MM.1S (cell line): ENCODE data around the gene CALB2.

ENCODE experiments used
- DNase-seq: peaks from one replicate; pipeline ENCODE4 v3.0.0-alpha.2; 2015
- H2AFZ ChIP-seq: fragments of 300-600 bp; sonication (generic); 2 replicates; pipeline ENCODE4 v1.6.0; 2016; ENCODE audit warnings: antibody characterized with exemption, low read length
- H3F3A ChIP-seq: fragments of 300-600 bp; sonication (generic); 2 replicates; pipeline ENCODE4 v1.6.1; 2016; ENCODE audit warnings: mild to moderate bottlenecking, antibody characterized with exemption, low read length, moderate library complexity, mixed read lengths; ENCODE audit not compliant: insufficient read depth
- H3K27ac ChIP-seq: fragments of 300-600 bp; sonication (generic); 2 replicates; pipeline ENCODE4 v1.5.1; 2016; ENCODE audit warnings: mild to moderate bottlenecking, low read length
- H3K27me3 ChIP-seq: fragments of 300-600 bp; sonication (generic); replicated peaks from 2 replicates; pipeline ENCODE4 v1.6.0; 2016; ENCODE audit warnings: low read length; ENCODE audit not compliant: insufficient read depth
- H3K36me3 ChIP-seq: fragments of 300-600 bp; sonication (generic); replicated peaks from 2 replicates; pipeline ENCODE4 v1.6.1; 2016; ENCODE audit warnings: mild to moderate bottlenecking, low read length, mixed read lengths; ENCODE audit not compliant: insufficient read depth
- H3K4me1 ChIP-seq: fragments of 300-600 bp; sonication (generic); 2 replicates; pipeline ENCODE4 v1.6.1; 2016; ENCODE audit warnings: low read length, mixed read lengths
- H3K4me2 ChIP-seq: fragments of 300-600 bp; sonication (generic); 2 replicates; pipeline ENCODE4 v1.6.0; 2016; ENCODE audit warnings: low read depth, low read length
- H3K4me3 ChIP-seq: fragments of 300-600 bp; sonication (generic); 2 replicates; pipeline ENCODE4 v1.5.1; 2016; ENCODE audit warnings: low read length, mixed read lengths
- H3K79me2 ChIP-seq: fragments of 300-600 bp; sonication (generic); 2 replicates; pipeline ENCODE4 v1.6.1; 2016; ENCODE audit warnings: mixed run types, low read length, mixed read lengths
- H3K9ac ChIP-seq: fragments of 300-600 bp; sonication (generic); 2 replicates; pipeline ENCODE4 v1.6.1; 2016; ENCODE audit warnings: low read length, mixed read lengths
- H3K9me2 ChIP-seq: fragments of 300-600 bp; sonication (generic); replicated peaks from 2 replicates; pipeline ENCODE4 v1.6.1; 2016; ENCODE audit warnings: mild to moderate bottlenecking, low read length, mixed read lengths; ENCODE audit not compliant: insufficient read depth
- H3K9me3 ChIP-seq: fragments of 300-600 bp; sonication (generic); replicated peaks from 2 replicates; pipeline ENCODE4 v1.6.1; 2016; ENCODE audit warnings: mild to moderate bottlenecking, low read length, mixed read lengths; ENCODE audit not compliant: insufficient read depth
- H4K20me1 ChIP-seq: fragments of 300-600 bp; sonication (generic); 2 replicates; pipeline ENCODE4 v1.6.1; 2016; ENCODE audit warnings: mild to moderate bottlenecking, low read length, moderate library complexity, mixed read lengths; ENCODE audit not compliant: insufficient read depth
- EZH2 ChIP-seq: fragments of 300-600 bp; sonication (generic); optimal IDR thresholded peaks from 2 replicates; pipeline ENCODE3; 2017; ENCODE audit warnings: low read depth, mild to moderate bottlenecking, antibody characterized with exemption, low read length, mixed read lengths
- EZH2phosphoT487 ChIP-seq: fragments of 300-600 bp; sonication (generic); IDR thresholded peaks from 2 replicates; pipeline ENCODE4 v1.6.1; 2018; ENCODE audit warnings: antibody characterized with exemption, low read length
- TF ChIP-seq, protein P1 (sequence below): fragments of 300-600 bp; sonication (generic); IDR thresholded peaks from 2 replicates; pipeline ENCODE4 v1.5.1; 2016; ENCODE audit warnings: antibody characterized with exemption, low read length, mixed read lengths

Gene CALB2

GRCh38 chr16:71371237-71371636 lies 12.7 kb downstream of the CALB2 start:
- H3K27me3 ChIP-seq: no peaks in the 10 kb centered on the region
- no peaks in the 10 kb centered on the region for H3F3A ChIP-seq
- H3K79me2 ChIP-seq: no peaks in the 10 kb centered on the region
- no peaks in the 10 kb centered on the region for H3K4me1 ChIP-seq
- H3K9me3 ChIP-seq: no peaks in the 10 kb centered on the region
- H3K9me2 ChIP-seq: no peaks in the 10 kb centered on the region
- H2AFZ ChIP-seq: no peak overlapping the region
- no peak overlapping the region for H3K4me2 ChIP-seq
- H3K27ac ChIP-seq: no peak overlapping the region
- no peaks in the 10 kb centered on the region for H3K36me3 ChIP-seq
- DNase-seq: no peak
- TF ChIP-seq, protein P1, sequence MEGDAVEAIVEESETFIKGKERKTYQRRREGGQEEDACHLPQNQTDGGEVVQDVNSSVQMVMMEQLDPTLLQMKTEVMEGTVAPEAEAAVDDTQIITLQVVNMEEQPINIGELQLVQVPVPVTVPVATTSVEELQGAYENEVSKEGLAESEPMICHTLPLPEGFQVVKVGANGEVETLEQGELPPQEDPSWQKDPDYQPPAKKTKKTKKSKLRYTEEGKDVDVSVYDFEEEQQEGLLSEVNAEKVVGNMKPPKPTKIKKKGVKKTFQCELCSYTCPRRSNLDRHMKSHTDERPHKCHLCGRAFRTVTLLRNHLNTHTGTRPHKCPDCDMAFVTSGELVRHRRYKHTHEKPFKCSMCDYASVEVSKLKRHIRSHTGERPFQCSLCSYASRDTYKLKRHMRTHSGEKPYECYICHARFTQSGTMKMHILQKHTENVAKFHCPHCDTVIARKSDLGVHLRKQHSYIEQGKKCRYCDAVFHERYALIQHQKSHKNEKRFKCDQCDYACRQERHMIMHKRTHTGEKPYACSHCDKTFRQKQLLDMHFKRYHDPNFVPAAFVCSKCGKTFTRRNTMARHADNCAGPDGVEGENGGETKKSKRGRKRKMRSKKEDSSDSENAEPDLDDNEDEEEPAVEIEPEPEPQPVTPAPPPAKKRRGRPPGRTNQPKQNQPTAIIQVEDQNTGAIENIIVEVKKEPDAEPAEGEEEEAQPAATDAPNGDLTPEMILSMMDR: no peak
- TF ChIP-seq EZH2 (no peak), EZH2phosphoT487 (no peak)
- H4K20me1 ChIP-seq: no peaks in the 10 kb centered on the region
- no peak overlapping the region for H3K9ac ChIP-seq
- H3K4me3 ChIP-seq: no peak overlapping the region

DNA sequence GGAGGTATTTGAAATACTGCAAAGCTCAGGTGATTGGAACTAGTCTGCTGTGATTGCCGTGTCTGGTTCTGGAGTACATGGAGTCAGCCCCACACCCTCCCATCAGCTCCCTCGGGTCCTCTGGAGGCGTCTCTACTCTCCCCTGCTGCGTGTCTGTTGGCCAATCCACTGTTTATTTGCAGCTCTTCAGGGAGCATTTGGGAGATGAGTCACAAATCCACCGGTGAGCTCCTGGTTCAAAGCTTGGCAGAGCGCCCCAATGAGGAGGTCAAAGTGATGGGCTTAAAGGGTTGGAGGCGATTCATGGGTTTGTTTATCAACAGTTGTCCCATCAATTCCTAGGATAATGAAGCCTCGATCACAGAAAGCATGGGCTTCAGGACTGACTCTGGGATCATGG lies 14.6 kb downstream of the CALB2 start:
- Histone ChIP-seq H3K79me2 (no peaks in the 10 kb centered on the region), H3K4me2 (no peak overlapping the region), H3K9me3 (no peaks in the 10 kb centered on the region), H3K9ac (no peak overlapping the region), H3K4me3 (no peak overlapping the region), H3K4me1 (no peaks in the 10 kb centered on the region), H2AFZ (no peak overlapping the region), H3K27me3 (no peaks in the 10 kb centered on the region), H3K36me3 (no peaks in the 10 kb centered on the region), H4K20me1 (no peaks in the 10 kb centered on the region), H3K9me2 (no peaks in the 10 kb centered on the region), H3K27ac (no peak overlapping the region), H3F3A (no peaks in the 10 kb centered on the region)
- DNase-seq: no peak
- TF ChIP-seq EZH2phosphoT487 (no peak), EZH2 (no peak)
- TF ChIP-seq, protein P1: no peak

GRCh38 chr16:71376465-71377157 lies 18.1 kb downstream of the CALB2 start:
- Histone ChIP-seq H4K20me1 (no peaks in the 10 kb centered on the region), H3K27me3 (no peaks in the 10 kb centered on the region), H2AFZ (no peak overlapping the region), H3K9ac (no peak overlapping the region), H3K27ac (no peak overlapping the region), H3K4me3 (no peak overlapping the region), H3K9me2 (no peaks in the 10 kb centered on the region), H3K9me3 (no peaks in the 10 kb centered on the region), H3F3A (no peaks in the 10 kb centered on the region), H3K79me2 (no peaks in the 10 kb centered on the region), H3K36me3 (no peaks in the 10 kb centered on the region), H3K4me2 (no peak overlapping the region), H3K4me1 (no peaks in the 10 kb centered on the region)
- TF ChIP-seq, protein P1: no peak
- TF ChIP-seq EZH2 (no peak), EZH2phosphoT487 (no peak)
- DNase-seq: no peak
